Endothelial cell of umbilical vein (primary cell): ENCODE results near the gene KCNH6.

Experiments used
- EZH2 ChIP-seq: IDR thresholded peaks from 2 replicates; pipeline ENCODE4 v1.6.1; 2012; ENCODE audit warnings: borderline replicate concordance, low read depth, mild to moderate bottlenecking, moderate library complexity, low read length, inconsistent platforms; ENCODE audit not compliant: severe bottlenecking
- POLR2A ChIP-seq: IDR thresholded peaks from 2 replicates; pipeline ENCODE4 v1.6.1; 2012; ENCODE audit warnings: low read depth, mild to moderate bottlenecking, control low read depth, low read length
- TF ChIP-seq, protein P1 (sequence below), 2 donors: IDR thresholded peaks; 1 replicate in 1 of 2; 2 replicates in 1 of 2; pipeline ENCODE4 v1.5.1; 2011; ENCODE audit warnings: low read length in 2 of 2, mild to moderate bottlenecking in 2 of 2, moderate library complexity in 2 of 2, control low read depth in 1 of 2, inconsistent platforms in 1 of 2, low read depth in 1 of 2; ENCODE audit not compliant: insufficient read depth in 1 of 2; ENCODE audit errors: extremely low read depth in 1 of 2

DNA sequence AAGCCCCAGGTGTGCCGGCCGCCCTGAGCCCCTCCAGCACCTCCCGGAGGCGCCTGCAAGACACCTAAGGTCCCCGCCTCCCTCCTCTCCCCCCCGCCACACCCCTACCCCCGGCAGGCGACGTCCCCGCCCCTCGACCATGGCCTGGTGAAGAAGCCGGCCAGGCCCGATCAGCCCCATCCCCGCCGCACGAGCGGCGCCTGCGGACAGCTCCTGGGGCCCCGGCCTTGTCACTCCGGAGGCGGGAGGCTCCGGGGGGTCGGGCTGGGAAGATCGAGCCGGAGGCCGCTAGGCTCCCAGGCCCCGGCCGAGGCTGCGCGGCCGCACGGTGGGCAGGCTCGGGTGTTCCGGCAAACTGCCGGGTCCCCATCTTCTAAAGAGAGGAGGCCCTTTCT is 46.7 kb upstream of the KCNH6 start:
- TF ChIP-seq POLR2A (no peak), EZH2 (no peak)
- TF ChIP-seq, protein P1, sequence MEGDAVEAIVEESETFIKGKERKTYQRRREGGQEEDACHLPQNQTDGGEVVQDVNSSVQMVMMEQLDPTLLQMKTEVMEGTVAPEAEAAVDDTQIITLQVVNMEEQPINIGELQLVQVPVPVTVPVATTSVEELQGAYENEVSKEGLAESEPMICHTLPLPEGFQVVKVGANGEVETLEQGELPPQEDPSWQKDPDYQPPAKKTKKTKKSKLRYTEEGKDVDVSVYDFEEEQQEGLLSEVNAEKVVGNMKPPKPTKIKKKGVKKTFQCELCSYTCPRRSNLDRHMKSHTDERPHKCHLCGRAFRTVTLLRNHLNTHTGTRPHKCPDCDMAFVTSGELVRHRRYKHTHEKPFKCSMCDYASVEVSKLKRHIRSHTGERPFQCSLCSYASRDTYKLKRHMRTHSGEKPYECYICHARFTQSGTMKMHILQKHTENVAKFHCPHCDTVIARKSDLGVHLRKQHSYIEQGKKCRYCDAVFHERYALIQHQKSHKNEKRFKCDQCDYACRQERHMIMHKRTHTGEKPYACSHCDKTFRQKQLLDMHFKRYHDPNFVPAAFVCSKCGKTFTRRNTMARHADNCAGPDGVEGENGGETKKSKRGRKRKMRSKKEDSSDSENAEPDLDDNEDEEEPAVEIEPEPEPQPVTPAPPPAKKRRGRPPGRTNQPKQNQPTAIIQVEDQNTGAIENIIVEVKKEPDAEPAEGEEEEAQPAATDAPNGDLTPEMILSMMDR (IDR thresholded peaks at IDR 0.05; ENCODE audit: extremely low read depth in 1 of 2, insufficient read depth in 1 of 2, low read depth in 1 of 2, low read length in 2 of 2): no peak
